Gastroesophageal sphincter (tissue), 3 donors: ENCODE measurements around the gene B4GALT6.

Experiments
- POLR2A ChIP-seq, 2 donors: fragments of 450-650 bp; IDR thresholded peaks; one replicate each; pipeline ENCODE4 v1.6.1; 2017; ENCODE audit warnings: antibody characterized with exemption in 2 of 2, mild to moderate bottlenecking in 2 of 2, moderate library complexity in 1 of 2
- POLR2AphosphoS5 ChIP-seq: sonication (generic); formaldehyde crosslinking; IDR thresholded peaks from one replicate; pipeline ENCODE4 v1.6.1; 2017; ENCODE audit warnings: antibody characterized with exemption
- TF ChIP-seq, protein P1 (sequence below), 4 experiments: fragments of 200-600 bp in 2 of 4; fragments of 450-650 bp in 2 of 4; sonication (generic) in 1 of 4; IDR thresholded peaks; one replicate each; pipeline ENCODE4 v1.5.1; 2017 to 2019; ENCODE audit warnings: antibody characterized with exemption in 4 of 4, mild to moderate bottlenecking in 2 of 4, moderate library complexity in 2 of 4

DNA sequence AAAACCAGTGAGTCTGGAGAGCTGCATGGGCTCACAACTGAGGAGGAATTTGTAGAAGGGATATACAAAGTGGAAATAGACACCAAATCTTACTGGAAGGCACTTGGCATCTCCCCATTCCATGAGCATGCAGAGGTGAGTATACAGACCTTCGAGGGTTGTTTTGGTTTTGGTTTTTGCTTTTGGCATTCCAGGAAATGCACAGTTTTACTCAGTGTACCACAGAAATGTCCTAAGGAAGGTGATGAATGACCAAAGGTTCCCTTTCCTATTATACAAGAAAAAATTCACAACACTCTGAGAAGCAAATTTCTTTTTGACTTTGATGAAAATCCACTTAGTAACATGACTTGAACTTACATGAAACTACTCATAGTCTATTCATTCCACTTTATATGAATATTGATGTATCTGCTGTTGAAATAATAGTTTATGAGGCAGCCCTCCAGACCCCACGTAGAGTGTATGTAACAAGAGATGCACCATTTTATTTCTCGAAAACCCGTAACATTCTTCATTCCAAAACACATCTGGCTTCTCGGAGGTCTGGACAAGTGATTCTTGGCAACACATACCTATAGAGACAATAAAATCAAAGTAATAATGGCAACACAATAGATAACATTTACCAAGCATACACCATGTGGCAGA lies 89.1 kb downstream of the B4GALT6 start:
- TF ChIP-seq POLR2A (IDR thresholded peaks at IDR 0.05) (no peak), POLR2AphosphoS5 (no peak)
- TF ChIP-seq, protein P1, sequence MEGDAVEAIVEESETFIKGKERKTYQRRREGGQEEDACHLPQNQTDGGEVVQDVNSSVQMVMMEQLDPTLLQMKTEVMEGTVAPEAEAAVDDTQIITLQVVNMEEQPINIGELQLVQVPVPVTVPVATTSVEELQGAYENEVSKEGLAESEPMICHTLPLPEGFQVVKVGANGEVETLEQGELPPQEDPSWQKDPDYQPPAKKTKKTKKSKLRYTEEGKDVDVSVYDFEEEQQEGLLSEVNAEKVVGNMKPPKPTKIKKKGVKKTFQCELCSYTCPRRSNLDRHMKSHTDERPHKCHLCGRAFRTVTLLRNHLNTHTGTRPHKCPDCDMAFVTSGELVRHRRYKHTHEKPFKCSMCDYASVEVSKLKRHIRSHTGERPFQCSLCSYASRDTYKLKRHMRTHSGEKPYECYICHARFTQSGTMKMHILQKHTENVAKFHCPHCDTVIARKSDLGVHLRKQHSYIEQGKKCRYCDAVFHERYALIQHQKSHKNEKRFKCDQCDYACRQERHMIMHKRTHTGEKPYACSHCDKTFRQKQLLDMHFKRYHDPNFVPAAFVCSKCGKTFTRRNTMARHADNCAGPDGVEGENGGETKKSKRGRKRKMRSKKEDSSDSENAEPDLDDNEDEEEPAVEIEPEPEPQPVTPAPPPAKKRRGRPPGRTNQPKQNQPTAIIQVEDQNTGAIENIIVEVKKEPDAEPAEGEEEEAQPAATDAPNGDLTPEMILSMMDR (IDR thresholded peaks at IDR 0.05), result no peak
